Posterior vena cava (tissue), 2 donors: ENCODE results near the gene CLCN4. TPM values are rescaled to one million over a fixed set of nuclear protein-coding genes. Genes with fewer than 3 reads are reported as not detected.
A peak's percentile ranks its signal among the peaks of the same experiment; 100 is the strongest.

Source experiments
- DNase-seq: peaks from one replicate; pipeline ENCODE4 v3.0.0-alpha.2; 2020; ENCODE audit warnings: low spot score
- intact Hi-C, 2 donors: fragments of 100-400 bp; cut with DNase I; formaldehyde crosslinking; loops; one replicate each; pipeline versions ENCODE4 v1.14.1 to v1.14.2; 2022 to 2023
- total RNA-seq, 2 donors: library from RNA; stranded (reverse); fragmentation: NEBNext Ultra II Directional; extraction: Animal tissue kit (Norgen Biotek cat#: 25700); gene quantifications; one replicate each; pipeline ENCODE4 v1.2.1, GENCODE V29; 2021
- donor health status: DM: yes; HTN: yes; CAD: no.
- donor health status: DM: yes; HTN: yes; CAD: no.

The CLCN4 gene
- total RNA-seq, 2 donors from 2014 or later = 3.7 to 8.4 TPM

DNA sequence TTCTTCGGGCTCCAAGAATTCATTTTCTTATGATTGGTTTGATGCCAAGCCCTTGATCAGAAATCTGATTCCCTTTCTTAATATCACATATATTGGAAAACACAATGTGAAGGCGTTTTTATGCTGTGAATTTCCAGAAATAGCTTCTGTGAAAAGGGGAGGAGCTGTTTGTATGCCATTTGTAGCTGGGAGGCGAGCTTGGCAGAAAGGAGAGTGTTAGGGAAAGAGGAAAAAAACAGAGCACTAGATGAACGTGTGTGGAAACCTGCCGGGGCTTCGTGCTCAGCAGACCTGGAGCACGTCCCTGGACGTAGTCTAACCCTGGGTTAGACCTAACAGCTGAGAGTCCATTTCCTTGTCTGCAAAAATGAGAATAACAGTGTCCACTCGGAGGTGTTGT is 3.4 kb downstream of the CLCN4 start:
- intact Hi-C loops = no loop called here
- no peak for DNase-seq

DNA sequence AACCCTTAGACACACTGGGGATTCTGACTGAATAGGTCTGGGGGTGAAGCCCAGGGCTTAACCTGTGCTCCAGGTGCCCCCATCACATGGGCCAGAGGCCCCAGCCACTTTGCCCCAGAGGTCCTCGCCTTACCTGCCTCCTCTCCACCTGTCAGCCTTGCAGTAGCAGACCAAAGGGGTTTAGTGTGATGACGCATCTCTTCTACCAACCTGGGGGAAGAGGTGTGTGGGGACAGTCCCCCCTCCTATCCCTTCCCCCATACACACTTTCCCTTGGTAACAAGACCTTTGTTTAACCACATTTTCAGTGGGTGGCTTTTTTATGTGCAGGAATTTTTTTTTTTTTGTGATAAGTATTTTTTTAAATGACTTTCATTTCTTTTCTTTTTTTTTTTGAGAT is 6.3 kb downstream of the CLCN4 start:
- DNase-seq = no peak
- intact Hi-C loops = no loop called here

DNA sequence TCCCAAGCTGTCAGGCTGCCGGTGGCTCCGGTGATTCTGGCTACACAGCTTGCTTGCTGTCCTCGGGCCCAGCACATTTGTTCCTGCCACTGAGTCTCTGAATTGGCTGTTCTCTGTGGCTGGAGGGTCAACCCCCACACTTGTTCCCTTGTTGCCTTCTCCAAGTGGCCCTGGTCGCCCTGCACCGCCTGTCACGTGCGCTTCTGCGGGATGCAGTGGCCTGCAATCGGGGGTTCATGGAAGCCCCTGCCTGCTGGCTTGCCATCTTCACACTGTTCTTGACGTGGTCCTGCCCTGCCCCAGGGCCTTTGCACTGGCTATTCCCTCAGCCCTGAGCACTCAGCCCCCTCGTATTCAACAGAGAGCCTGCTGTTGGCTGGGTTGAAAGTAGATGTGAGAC is 8.1 kb downstream of the CLCN4 start:
- peak; percentile 74 for DNase-seq
- intact Hi-C loops = no loop called here

DNA sequence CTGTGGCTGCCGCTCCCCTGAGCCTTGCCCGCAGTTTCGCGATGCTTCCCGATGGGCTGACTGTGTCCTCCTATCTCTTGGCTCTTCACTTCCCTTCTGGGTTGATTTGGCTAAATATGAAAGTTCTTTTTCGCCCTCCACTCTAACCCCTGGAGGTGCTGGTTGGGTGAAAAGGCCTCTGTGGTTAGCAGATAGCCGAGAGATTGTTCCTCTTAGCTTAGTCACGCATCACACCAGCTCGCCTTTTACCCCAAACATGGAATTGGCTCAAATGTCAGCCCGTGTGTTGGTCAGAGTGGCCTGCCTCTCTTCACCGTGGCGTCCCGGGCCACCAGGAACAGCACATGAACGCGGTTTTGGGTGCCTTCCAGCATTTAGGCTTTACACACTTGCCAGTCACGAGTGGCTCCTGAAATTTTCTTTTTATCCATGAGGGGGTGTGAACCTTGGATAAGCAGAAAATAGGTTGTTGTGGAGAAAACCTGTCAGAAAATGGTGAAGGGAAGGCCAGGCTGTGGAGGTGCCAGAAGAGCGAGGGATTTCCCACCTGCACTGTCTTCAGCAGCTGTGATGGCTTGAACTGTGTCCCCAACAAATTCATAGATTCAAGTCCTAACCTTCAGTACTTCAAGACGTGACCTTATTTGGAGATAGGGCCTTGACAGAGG is 8.9 kb downstream of the CLCN4 start:
- intact Hi-C loops = no loop called here
- no peak for DNase-seq

DNA sequence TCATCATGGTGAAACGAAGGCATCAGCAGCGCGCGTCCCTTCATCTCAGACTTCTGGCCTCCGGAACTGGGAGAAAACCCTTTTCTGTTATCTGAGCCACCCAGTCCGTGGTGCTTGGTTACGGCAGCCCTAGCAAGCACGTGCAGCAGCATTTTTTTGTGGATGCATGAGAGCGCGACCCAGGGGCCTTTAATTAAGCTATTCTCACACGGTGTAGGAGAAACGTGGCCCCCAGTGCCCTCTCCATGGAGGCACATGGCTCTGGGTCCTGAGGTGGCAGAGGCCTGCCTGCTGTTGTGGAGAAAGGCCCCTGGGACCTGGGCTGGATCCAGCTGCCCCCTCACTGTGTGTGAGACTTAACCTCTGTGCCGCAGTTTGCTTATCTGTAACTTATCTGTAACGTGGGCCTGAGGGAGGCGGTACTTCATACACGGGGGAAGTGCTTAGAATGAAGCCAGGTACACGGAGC is 9.5 kb downstream of the CLCN4 start:
- intact Hi-C loops = no loop called here
- DNase-seq = no peak

GRCh38 chrX:10166731-10167151 is 10.0 kb downstream of the CLCN4 start:
- DNase-seq = peak; percentile 78
- intact Hi-C loops = no loop called here

- intact Hi-C loops = no loop called here
Measured at GRCh38 chrX:10167573-10167972, 10.8 kb downstream of the CLCN4 start.

GRCh38 chrX:10168226-10168625 is 11.5 kb downstream of the CLCN4 start:
- no peak for DNase-seq
- intact Hi-C loops = no loop called here

More at GRCh38 chrX:10167573-10167972, 10.8 kb downstream of the CLCN4 start:
- DNase-seq = no peak

DNA sequence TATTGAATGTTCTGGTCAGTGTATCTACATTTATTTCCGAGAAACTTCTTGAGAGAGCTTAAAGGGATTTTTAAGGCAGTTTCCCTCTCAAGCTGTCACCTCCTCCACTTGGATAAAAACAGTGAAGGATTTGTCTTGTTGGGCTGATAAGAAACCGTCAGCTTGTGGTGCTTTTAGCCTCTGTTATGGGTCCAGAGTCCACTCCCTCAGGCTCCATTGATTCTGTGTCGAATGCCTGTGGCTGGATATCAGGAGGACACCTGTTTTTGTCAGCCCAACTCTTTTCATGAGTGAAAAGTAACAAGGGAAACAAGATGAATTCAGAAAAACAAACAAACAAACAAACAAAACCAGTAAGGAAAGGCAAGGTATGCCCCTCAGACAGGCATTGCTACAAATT is 12.4 kb downstream of the CLCN4 start:
- DNase-seq = no peak
- intact Hi-C loops = no loop called here

DNA sequence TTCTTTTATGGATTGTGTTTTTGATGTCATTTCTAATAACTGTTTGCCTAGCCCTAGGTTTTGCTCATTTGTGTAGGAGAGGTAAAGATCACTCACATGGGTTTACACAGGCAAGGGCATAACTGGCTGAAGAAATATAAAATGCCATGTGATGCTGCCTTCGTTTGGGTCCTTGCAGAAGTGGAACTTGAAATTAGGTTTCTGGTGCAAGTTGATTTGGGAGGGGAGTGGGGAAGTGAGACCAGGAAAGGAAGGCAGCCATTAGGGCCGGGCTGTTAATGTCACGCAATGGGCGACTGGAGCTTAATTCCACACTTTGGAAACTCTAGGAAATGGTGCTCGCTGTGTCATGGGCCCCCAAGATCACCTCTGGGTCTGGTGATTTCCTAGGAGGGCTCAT is 14.5 kb downstream of the CLCN4 start:
- intact Hi-C loops = loop anchor here in 1 of 2 donors (5.0 kb wide), 1 partner anchor 1199 kb away; no protein-coding TSS in a partner anchor
- DNase-seq = no peak

DNA sequence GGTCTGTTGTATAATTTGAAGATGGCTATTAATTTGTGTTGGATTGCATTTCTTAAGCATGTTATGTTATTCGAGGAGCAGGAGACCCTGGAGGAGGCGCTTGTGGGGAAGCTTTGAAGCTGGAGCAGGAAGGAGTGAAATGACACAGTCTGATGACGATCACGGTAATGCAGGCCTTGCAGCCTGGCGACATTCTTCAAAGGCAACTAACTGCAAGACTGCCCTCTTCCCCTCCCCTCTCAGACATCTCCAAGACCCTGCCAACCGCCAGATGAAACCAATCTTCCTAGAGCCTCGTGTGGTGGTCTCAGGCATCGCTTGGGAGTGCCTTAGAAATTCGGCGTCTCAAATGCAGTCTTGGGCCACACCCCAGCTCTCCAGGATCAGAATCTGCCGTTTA is 16.1 kb downstream of the CLCN4 start:
- DNase-seq = no peak
- intact Hi-C loops = loop anchor here in 1 of 2 donors (5.0 kb wide), 1 partner anchor 1201 kb away; no protein-coding TSS in a partner anchor

- DNase-seq = peak; percentile 81
- intact Hi-C loops = loop anchor here in 1 of 2 donors (5.0 kb wide), 1 partner anchor 1201 kb away; no protein-coding TSS in a partner anchor
Measured at GRCh38 chrX:10173331-10173900, 16.6 kb downstream of the CLCN4 start.

- intact Hi-C loops = loop anchor here in 1 of 2 donors (5.0 kb wide), 1 partner anchor 1202 kb away; no protein-coding TSS in a partner anchor
- no peak for DNase-seq
Measured at GRCh38 chrX:10174051-10174450, 17.3 kb downstream of the CLCN4 start.

- no peak for DNase-seq
- intact Hi-C loops = loop anchor here in 1 of 2 donors (5.0 kb wide), 1 partner anchor 1203 kb away; no protein-coding TSS in a partner anchor
Measured at GRCh38 chrX:10174810-10175209, 18.0 kb downstream of the CLCN4 start.

GRCh38 chrX:10175319-10175871 is 18.6 kb downstream of the CLCN4 start:
- intact Hi-C loops = no loop called here
- no peak for DNase-seq

DNA sequence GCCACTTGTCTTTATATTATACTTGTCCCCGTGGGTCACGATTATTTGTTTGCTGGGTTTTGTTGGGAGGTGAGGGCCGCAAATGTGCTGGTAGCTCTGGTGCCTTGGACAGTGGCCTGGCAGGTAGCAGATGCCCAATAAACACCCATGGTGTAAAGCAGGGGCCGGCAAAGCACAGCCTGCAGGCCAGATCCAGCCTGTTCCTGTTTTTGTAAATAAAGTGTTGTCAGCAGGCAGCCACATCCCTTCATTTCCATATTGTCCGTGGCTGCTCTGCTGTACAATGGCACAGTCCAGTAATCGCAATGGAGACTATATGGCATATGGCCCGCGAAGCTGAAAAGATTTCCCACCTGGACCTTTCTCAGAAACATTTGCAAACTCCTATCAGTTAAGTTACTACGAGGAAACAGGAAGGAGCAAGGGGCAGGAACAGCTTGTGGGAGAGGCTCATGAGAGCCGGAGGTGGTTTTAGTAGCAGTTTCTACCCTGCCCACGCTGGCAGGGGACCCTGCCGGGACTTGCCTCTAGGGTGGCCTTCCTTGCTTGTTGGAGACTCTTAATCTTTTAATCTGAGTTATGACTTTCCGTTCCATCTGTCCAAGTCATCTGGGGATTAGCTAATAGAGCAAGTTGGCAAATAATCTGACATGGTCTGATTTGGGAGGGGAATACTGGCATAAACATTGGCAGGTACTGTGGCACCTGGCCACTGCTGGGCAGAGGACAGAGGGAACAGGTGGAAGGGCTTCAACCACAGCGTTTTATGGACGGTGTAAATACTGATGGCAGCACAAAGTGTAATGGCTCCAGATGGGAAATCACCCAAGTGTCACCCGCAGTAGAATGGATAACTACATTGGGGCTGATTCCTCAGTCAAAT is 19.6 kb downstream of the CLCN4 start:
- intact Hi-C loops = no loop called here
- no peak for DNase-seq

DNA sequence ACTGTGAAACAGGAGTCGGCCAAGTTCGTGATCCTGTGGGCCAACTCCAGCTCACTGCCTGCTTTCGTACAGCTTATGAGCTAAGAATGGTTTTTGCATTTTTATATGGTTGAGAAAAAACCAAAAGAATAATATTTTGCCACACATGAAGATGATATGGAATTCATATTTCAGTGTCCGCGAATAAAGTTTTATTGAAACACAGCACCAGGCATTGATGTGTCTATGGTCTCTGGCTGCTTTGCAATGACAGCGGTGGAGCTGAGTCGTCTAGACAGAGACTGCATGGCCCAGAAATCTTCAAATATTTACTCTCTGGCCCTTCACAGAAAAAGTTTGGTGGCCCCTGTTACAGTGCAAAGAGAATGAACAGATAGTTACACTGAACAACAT is 20.2 kb downstream of the CLCN4 start:
- no peak for DNase-seq
- intact Hi-C loops = no loop called here

DNA sequence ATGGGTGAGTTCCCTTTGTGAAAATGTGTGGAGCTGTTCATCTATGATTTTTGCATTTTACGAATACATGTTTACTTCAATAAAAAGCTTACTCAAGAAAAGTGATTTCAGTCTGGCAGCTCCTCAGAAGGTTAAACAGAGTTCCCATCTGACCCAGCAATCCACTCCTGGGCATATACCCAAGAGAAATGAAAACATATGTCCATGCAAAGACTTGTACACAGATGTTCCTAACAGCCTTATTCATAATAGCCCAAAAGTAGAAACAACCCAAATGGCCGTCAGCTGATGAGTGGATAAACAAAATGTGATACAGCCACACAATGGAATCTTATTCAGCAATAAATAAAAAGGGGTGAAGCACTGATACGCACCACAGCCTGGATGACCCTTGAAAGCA is 20.8 kb downstream of the CLCN4 start:
- intact Hi-C loops = no loop called here
- no peak for DNase-seq

DNA sequence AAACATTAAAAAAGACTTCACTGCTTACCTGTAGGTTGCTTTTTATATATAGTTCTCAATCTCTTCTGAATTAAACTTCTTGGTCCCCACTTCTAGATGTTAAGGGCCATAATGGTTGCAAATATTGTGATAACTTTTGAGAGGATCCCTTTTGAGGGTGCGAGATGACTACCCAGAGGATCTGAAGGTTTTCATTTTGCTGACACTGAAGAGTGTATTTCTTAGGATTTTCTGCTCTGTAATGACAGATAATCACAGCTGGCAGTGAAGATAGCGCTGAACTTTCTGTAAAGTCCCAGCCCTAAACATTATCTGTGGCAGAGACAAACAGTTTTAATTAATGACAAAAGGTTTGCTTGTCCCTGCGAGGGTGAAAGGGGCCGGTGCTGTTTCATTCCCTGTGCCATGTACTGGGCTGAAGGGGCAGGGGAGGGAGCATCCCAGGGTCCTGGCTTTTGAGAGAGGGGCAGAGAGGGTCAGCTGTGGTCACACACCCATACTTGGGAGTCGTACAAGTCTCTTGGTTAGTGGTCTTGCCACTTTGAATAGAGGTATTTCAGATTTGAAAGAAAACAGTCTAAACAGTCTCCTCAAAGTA is 22.2 kb downstream of the CLCN4 start:
- DNase-seq = no peak
- intact Hi-C loops = no loop called here
